PC-3 (cell line): ENCODE measurements around the gene SEMA3F. TPM values are rescaled to one million over a fixed set of nuclear protein-coding genes. Genes with fewer than 3 reads are reported as not detected.

ENCODE experiments used
- ATAC-seq: fragments of 200-7000 bp; cut with Tn5 transposase; 2 replicates; pipeline ENCODE4 v1.9.1; 2020; ENCODE audit warnings: mild to moderate bottlenecking, moderate library complexity
- BruUV-seq: library from RNA; stranded (reverse); fragments of 400-500 nt; replicated peaks from 2 replicates; lab custom pipeline; 2021; lab: Mats Ljungman, UMichigan
- CTCF ChIA-PET: fragments of 300-600 bp; sonication (Branson Sonifier 250); formaldehyde crosslinking; loops from one replicate; lab custom pipeline; 2022; ENCODE audit warnings: antibody characterized with exemption; lab: Charles Lee
- POLR2A ChIA-PET: fragments of 300-600 bp; sonication (Branson Sonifier 250); formaldehyde crosslinking; loops from one replicate; lab custom pipeline; 2022; ENCODE audit warnings: antibody characterized with exemption; ENCODE audit not compliant: unreplicated experiment; lab: Charles Lee
- DNase-seq: peaks from one replicate; pipeline ENCODE4 v3.0.0-alpha.2; 2015
- H2AFZ ChIP-seq: fragments of 300-600 bp; sonication (generic); 2 replicates; pipeline ENCODE4 v1.6.0; 2016; ENCODE audit warnings: antibody characterized with exemption, low read length
- H3F3A ChIP-seq: fragments of 300-600 bp; sonication (generic); one replicate; pipeline ENCODE4 v1.6.0; 2017; ENCODE audit warnings: antibody characterized with exemption, low read length, control low read depth, mild to moderate bottlenecking; ENCODE audit not compliant: unreplicated experiment
- H3K27ac ChIP-seq: fragments of 300-600 bp; sonication (generic); 2 replicates; pipeline ENCODE4 v1.5.1; 2016; ENCODE audit warnings: mild to moderate bottlenecking, low read length
- H3K27me3 ChIP-seq: fragments of 300-600 bp; sonication (generic); 2 replicates; pipeline ENCODE4 v1.6.1; 2016; ENCODE audit warnings: low read length, mixed read lengths
- H3K36me3 ChIP-seq: fragments of 300-600 bp; sonication (generic); 2 replicates; pipeline ENCODE4 v1.6.1; 2016; ENCODE audit warnings: low read depth, mixed run types, low read length, mixed read lengths
- H3K4me1 ChIP-seq: fragments of 300-600 bp; sonication (generic); 2 replicates; pipeline ENCODE4 v1.5.1; 2016; ENCODE audit warnings: low read length; ENCODE audit not compliant: insufficient read depth
- H3K4me2 ChIP-seq: fragments of 300-600 bp; sonication (generic); 2 replicates; pipeline ENCODE4 v1.6.0; 2016; ENCODE audit warnings: low read length
- H3K4me3 ChIP-seq: fragments of 300-600 bp; sonication (generic); 2 replicates; pipeline ENCODE4 v1.5.1; 2016; ENCODE audit warnings: mild to moderate bottlenecking, low read length, mixed read lengths
- H3K79me2 ChIP-seq: fragments of 300-600 bp; sonication (generic); 2 replicates; pipeline ENCODE4 v1.6.1; 2017; ENCODE audit warnings: low read length, mixed read lengths
- H3K9ac ChIP-seq: fragments of 300-600 bp; sonication (generic); 2 replicates; pipeline ENCODE4 v1.6.0; 2016; ENCODE audit warnings: mild to moderate bottlenecking, low read length
- H3K9me2 ChIP-seq: fragments of 300-600 bp; sonication (generic); replicated peaks from 2 replicates; pipeline ENCODE4 v1.6.1; 2016; ENCODE audit warnings: mixed run types, low read length, mixed read lengths
- H3K9me3 ChIP-seq: fragments of 300-600 bp; sonication (generic); 2 replicates; pipeline ENCODE4 v1.6.1; 2016; ENCODE audit warnings: low read length, mixed read lengths
- H4K20me1 ChIP-seq: fragments of 300-600 bp; sonication (generic); 2 replicates; pipeline ENCODE4 v1.6.1; 2016; ENCODE audit warnings: low read length, mixed read lengths
- CTCF ChIP-seq: fragments of 300-600 bp; sonication (generic); conservative IDR thresholded peaks from 2 replicates; pipeline ENCODE4 v1.5.1; 2017; ENCODE audit warnings: antibody characterized with exemption, low read depth, mild to moderate bottlenecking, low read length
- EZH2 ChIP-seq: fragments of 300-600 bp; sonication (generic); IDR thresholded peaks from one replicate; pipeline ENCODE4 v1.6.1; 2017; ENCODE audit warnings: antibody characterized with exemption, mild to moderate bottlenecking, low read length; ENCODE audit not compliant: unreplicated experiment
- EZH2phosphoT487 ChIP-seq: fragments of 300-600 bp; sonication (generic); IDR thresholded peaks from 2 replicates; pipeline ENCODE4 v1.6.1; 2018; ENCODE audit warnings: mild to moderate bottlenecking, antibody characterized with exemption, low read length, borderline replicate concordance
- intact Hi-C: fragments of 100-400 bp; cut with micrococcal nuclease; formaldehyde crosslinking; loops from 2 replicates; pipeline ENCODE4 v1.9.0; 2023
- total RNA-seq: library from RNA; depleted of rRNA; stranded (reverse); fragments of >200 nt; gene quantifications from 2 replicates; pipeline ENCODE4 v1.2.3, GENCODE V29; 2014

Gene SEMA3F
- total RNA-seq, 1 experiment from 2014 or later = 50.5 TPM

DNA sequence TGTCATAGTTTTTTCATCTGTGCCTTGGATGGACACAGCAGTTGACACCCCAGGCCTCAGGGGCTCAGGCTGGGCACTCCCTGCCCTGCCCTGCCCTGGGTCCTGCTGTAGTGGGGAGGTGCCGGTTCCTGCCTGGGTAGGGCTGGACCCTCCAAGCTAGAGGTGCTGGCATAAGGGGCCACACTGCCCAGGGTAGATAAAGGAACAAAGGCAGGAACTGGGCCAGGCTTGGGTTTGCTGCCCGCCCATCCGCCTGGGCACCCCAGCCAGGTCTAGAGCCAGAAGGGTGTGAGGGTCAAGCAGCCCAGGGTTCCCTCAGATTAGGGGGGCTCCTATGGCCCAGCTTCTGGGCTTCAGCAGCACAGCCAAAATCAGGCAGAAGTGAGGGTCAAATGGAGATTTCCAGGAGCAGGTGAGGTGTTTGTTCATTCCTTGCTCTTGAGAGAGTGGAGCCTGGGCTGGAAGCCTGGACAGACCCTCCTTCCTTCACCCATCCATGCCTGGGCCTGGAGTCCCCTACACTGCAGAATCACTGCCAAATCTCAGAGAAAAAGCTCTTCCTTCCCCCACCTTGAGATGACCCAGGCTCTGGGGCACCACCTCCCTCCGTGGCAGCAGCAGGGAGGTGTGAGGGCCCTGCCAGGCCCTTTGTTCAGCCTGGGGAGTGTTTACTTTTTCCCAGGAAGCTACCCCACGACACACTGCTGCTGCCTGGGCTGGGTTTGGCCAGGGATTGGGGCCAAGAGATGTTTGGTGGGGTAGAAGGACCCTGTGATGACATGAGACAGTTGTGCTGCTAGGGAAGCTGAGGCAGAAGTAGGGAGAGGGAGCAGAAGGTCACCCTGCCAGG, 7.1 kb downstream of the SEMA3F start:
- ATAC-seq = no peak
- H3K4me2 ChIP-seq = peak overlapping the region; percentile 58
- no peaks in the 10 kb centered on the region for H3K9me3 ChIP-seq
- POLR2A ChIA-PET = no interaction called here
- TF ChIP-seq EZH2 (no peak), CTCF (no peak), EZH2phosphoT487 (no peak)
- no peaks in the 10 kb centered on the region for H3K27me3 ChIP-seq
- H3K36me3 ChIP-seq = no peaks in the 10 kb centered on the region
- no peak overlapping the region for H3K4me3 ChIP-seq
- DNase-seq = no peak
- peak overlapping the region; percentile 13; the same call in 1 of the 2 replicates for H3K9ac ChIP-seq
- H3K9me2 ChIP-seq = no peaks in the 10 kb centered on the region
- no peaks in the 10 kb centered on the region for H4K20me1 ChIP-seq
- H3K4me1 ChIP-seq = peaks cover 87% of the 10 kb centered on the region
- CTCF ChIA-PET = no interaction called here
- H3F3A ChIP-seq = no peaks in the 10 kb centered on the region
- H3K27ac ChIP-seq = peak overlapping the region; percentile 99
- no peak overlapping the region for H2AFZ ChIP-seq
- intact Hi-C loops = no loop called here
- H3K79me2 ChIP-seq = peaks cover 35% of the 10 kb centered on the region
- BruUV-seq = no TSS peak

DNA sequence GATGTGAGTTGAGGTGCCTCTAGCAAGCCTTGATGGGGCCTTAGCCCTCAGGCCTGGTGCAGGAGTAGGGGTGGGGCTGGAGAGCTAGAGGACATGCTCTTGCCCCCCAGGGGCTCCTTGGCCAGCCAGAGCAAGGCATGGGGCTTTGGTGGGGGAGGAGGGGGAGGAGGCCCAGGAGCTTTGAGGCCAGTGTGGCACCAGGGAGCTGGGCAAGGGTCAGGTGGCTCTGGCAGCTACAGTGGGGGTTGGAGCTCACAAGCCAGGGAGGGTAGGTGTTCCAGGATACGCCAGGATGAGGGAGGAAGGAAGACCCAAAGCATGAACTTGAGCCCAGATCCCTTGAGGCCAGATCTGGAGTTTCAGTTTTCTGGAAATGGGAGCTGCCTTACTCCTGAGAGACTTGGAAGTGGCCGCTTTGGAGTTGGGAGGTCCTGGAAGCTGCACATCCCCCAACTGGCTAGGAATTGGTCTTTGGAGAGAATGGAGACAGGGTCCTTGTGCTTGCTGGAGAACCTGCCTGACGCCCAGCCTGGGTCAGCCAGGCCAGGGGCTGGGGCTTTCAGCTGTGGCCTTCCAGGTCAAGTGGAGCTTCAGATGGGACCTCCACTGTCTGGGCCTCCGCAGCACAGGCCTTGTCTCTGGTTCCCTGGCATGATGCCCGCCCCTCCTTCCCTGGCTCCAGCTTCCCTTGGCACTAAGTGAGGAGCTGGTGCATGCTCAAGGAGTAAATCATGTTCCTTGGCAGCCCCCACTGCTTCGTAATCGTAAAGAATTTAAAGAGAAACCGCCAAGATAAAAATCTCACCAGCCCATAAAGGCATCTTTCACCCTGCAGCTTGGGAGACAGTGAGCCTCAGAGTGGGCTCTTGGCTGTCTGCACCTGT, 8.7 kb downstream of the SEMA3F start:
- Histone ChIP-seq H3K4me1 (peaks cover 82% of the 10 kb centered on the region), H3K79me2 (peaks cover 32% of the 10 kb centered on the region), H3K9me2 (no peaks in the 10 kb centered on the region), H3K9ac (peak overlapping the region; percentile 87), H3K36me3 (no peaks in the 10 kb centered on the region), H2AFZ (no peak overlapping the region), H3K27ac (peak overlapping the region; percentile 99), H3K4me3 (peak overlapping the region; percentile 16; the same call in 1 of the 2 replicates), H3K27me3 (no peaks in the 10 kb centered on the region), H3K4me2 (peak overlapping the region; percentile 66), H3K9me3 (no peaks in the 10 kb centered on the region), H4K20me1 (no peaks in the 10 kb centered on the region), H3F3A (no peaks in the 10 kb centered on the region)
- ChIA-PET CTCF (interaction anchor here (1.2 kb wide), 1 partner anchor 28 kb away, joined by 3 read pairs; the partner anchor contains the start of gene GNAT1), POLR2A (interaction anchor here (0.6 kb wide), 3 partner anchors 17 to 190 kb away, joined by 3 to 9 read pairs (median 3); partner anchors contain the start of gene GNAI2)
- ATAC-seq = peak; percentile 52
- TF ChIP-seq EZH2phosphoT487 (no peak), EZH2 (no peak), CTCF (no peak)
- BruUV-seq = TSS peak; percentile 34
- intact Hi-C loops = no loop called here
- peak; percentile 98 for DNase-seq
